Keratinocyte (primary cell): Measurements from ENCODE around the gene MLLT11. TPM values are rescaled to one million over a fixed set of nuclear protein-coding genes. Genes with fewer than 3 reads are reported as not detected.

Experiments used
- DNase-seq: peaks from one replicate; pipeline ENCODE4 v3.0.0-alpha.2; 2011; ENCODE audit warnings: low read depth, missing footprints, low spot score
- FAIRE-seq: peaks from 2 replicates; lab custom pipeline; 2011; peaks lifted over from hg19 to GRCh38; lab: Jason Lieb, UNC
- H2AFZ ChIP-seq: 2 replicates; pipeline ENCODE4 v1.6.0; 2012; ENCODE audit warnings: low read length, control low read depth, inconsistent platforms; ENCODE audit not compliant: control insufficient read depth
- H3K27ac ChIP-seq: 2 replicates; pipeline ENCODE4 v1.5.1; 2011; ENCODE audit warnings: low read length; ENCODE audit not compliant: control insufficient read depth, insufficient read depth
- H3K27me3 ChIP-seq: 3 replicates; pipeline ENCODE4 v1.6.0; 2011; ENCODE audit warnings: low read length; ENCODE audit not compliant: control insufficient read depth, insufficient read depth; ENCODE audit errors: extremely low read depth
- H3K36me3 ChIP-seq, 2 experiments: 2 replicates in 1 of 2; 3 replicates in 1 of 2; pipeline ENCODE4 v1.5.1; 2011; ENCODE audit warnings: low read length in 2 of 2, mild to moderate bottlenecking in 1 of 2; ENCODE audit not compliant: control insufficient read depth in 2 of 2, insufficient read depth in 2 of 2; ENCODE audit errors: extremely low read depth in 1 of 2
- H3K4me1 ChIP-seq: 3 replicates; pipeline ENCODE4 v1.5.1; 2011; ENCODE audit warnings: low read length; ENCODE audit not compliant: control insufficient read depth, insufficient read depth; ENCODE audit errors: extremely low read depth
- H3K4me2 ChIP-seq: 3 replicates; pipeline ENCODE4 v1.6.0; 2011; ENCODE audit warnings: low read depth, low read length; ENCODE audit not compliant: control insufficient read depth, insufficient read depth; ENCODE audit errors: extremely low read depth
- H3K4me3 ChIP-seq, 3 experiments: fragments of 200-600 bp in 1 of 3; sonication (generic) in 1 of 3; 2 replicates in 2 of 3; 3 replicates in 1 of 3; pipeline ENCODE4 v1.5.1; 2011 to 2016; ENCODE audit warnings: low read length in 3 of 3, mild to moderate bottlenecking in 3 of 3, control low read depth in 2 of 3, inconsistent platforms in 1 of 3, low read depth in 1 of 3, mixed read lengths in 1 of 3, mixed run types in 1 of 3, moderate library complexity in 1 of 3; ENCODE audit not compliant: control insufficient read depth in 2 of 3, insufficient read depth in 2 of 3; ENCODE audit errors: extremely low read depth in 1 of 3
- H3K79me2 ChIP-seq: 2 replicates; pipeline ENCODE4 v1.6.0; 2012; ENCODE audit warnings: low read length; ENCODE audit not compliant: control insufficient read depth, insufficient read depth
- H3K9ac ChIP-seq: 3 replicates; pipeline ENCODE4 v1.6.0; 2011; ENCODE audit warnings: low read length; ENCODE audit not compliant: control insufficient read depth, insufficient read depth; ENCODE audit errors: extremely low read depth
- H3K9me1 ChIP-seq: 3 replicates; pipeline ENCODE4 v1.6.0; 2011; ENCODE audit warnings: low read length; ENCODE audit not compliant: control insufficient read depth, insufficient read depth; ENCODE audit errors: extremely low read depth
- H3K9me3 ChIP-seq: 2 replicates; pipeline ENCODE4 v1.5.1; 2012; ENCODE audit warnings: low read depth, low read length; ENCODE audit not compliant: control insufficient read depth
- H4K20me1 ChIP-seq: 3 replicates; pipeline ENCODE4 v1.6.0; 2011; ENCODE audit warnings: low read length; ENCODE audit not compliant: control insufficient read depth, insufficient read depth; ENCODE audit errors: extremely low read depth
- EZH2 ChIP-seq: IDR thresholded peaks from one replicate; pipeline ENCODE4 v1.6.1; 2012; ENCODE audit warnings: inconsistent platforms, mild to moderate bottlenecking, low read length, moderate library complexity
- dilution Hi-C: fragments of 300-500 bp; cut with MboI; formaldehyde crosslinking; loops from one replicate; pipeline ENCODE4 v1.7.0; 2020; ENCODE audit warnings: low sequenced_read_pairs; ENCODE audit not compliant: extremely low pct_ligation_motif_present
- polyA plus RNA-seq, 5 experiments: library from polyadenylated mRNA; depleted of rRNA in 3 of 5; stranded (reverse) in 3 of 5; stranded (forward) in 1 of 5; unstranded in 1 of 5; fragments of >200 nt; gene quantifications; 1 replicate in 1 of 5; 2 replicates in 3 of 5; 3 replicates in 1 of 5; pipeline versions ENCODE4 v1.2.1 to v1.2.3, GENCODE V29; 2011 to 2012; ENCODE audit warnings: missing spikeins in 2 of 5, low read depth in 1 of 5, low replicate concordance in 1 of 5
- TF ChIP-seq, protein P1 (sequence below), 3 experiments: IDR thresholded peaks in 1 of 3; conservative IDR thresholded peaks in 1 of 3; optimal IDR thresholded peaks in 1 of 3; 2 replicates in 2 of 3; 3 replicates in 1 of 3; pipeline versions ENCODE3 to v1.5.1; 2011; ENCODE audit warnings: low read length in 3 of 3, mild to moderate bottlenecking in 3 of 3, moderate library complexity in 2 of 3, control low read depth in 1 of 3, inconsistent platforms in 1 of 3; ENCODE audit not compliant: insufficient read depth in 2 of 3; ENCODE audit errors: extremely low read depth in 1 of 3

MLLT11 gene
- polyA plus RNA-seq, 1 donor (not counting 4 experiments of a cell fraction or from before 2014, with no cell fraction given): 10.8 TPM

- H3K36me3 ChIP-seq: no peaks in the 10 kb centered on the region
- dilution Hi-C loops: no loop called here
- no peak for FAIRE-seq
Measured at GRCh38 chr1:151039521-151039920, 20.7 kb upstream of the MLLT11 start.

GRCh38 chr1:151043163-151043562 lies 17.0 kb upstream of the MLLT11 start:
- no peak overlapping the region for H3K27ac ChIP-seq
- no peak overlapping the region for H3K4me3 ChIP-seq
- TF ChIP-seq, protein P1, sequence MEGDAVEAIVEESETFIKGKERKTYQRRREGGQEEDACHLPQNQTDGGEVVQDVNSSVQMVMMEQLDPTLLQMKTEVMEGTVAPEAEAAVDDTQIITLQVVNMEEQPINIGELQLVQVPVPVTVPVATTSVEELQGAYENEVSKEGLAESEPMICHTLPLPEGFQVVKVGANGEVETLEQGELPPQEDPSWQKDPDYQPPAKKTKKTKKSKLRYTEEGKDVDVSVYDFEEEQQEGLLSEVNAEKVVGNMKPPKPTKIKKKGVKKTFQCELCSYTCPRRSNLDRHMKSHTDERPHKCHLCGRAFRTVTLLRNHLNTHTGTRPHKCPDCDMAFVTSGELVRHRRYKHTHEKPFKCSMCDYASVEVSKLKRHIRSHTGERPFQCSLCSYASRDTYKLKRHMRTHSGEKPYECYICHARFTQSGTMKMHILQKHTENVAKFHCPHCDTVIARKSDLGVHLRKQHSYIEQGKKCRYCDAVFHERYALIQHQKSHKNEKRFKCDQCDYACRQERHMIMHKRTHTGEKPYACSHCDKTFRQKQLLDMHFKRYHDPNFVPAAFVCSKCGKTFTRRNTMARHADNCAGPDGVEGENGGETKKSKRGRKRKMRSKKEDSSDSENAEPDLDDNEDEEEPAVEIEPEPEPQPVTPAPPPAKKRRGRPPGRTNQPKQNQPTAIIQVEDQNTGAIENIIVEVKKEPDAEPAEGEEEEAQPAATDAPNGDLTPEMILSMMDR (optimal IDR thresholded peaks at IDR 0.05 in 1 of 3, IDR thresholded peaks at IDR 0.05 in 1 of 3, conservative IDR thresholded peaks at IDR 0.05 in 1 of 3; ENCODE audit: extremely low read depth in 1 of 3, insufficient read depth in 2 of 3, low read length in 3 of 3): no peak
- TF ChIP-seq EZH2: no peak
- H3K4me2 ChIP-seq: no peak overlapping the region
- H3K36me3 ChIP-seq: no peaks in the 10 kb centered on the region
- H4K20me1 ChIP-seq: no peaks in the 10 kb centered on the region
- H3K79me2 ChIP-seq: no peaks in the 10 kb centered on the region
- dilution Hi-C loops: no loop called here
- H3K4me1 ChIP-seq: peaks cover 11% of the 10 kb centered on the region
- no peak overlapping the region for H3K9ac ChIP-seq
- no peaks in the 10 kb centered on the region for H3K9me1 ChIP-seq
- no peak for FAIRE-seq
- H3K9me3 ChIP-seq: no peaks in the 10 kb centered on the region
- DNase-seq: no peak
- no peaks in the 10 kb centered on the region for H3K27me3 ChIP-seq
- no peak overlapping the region for H2AFZ ChIP-seq

More at GRCh38 chr1:151039521-151039920, 20.7 kb upstream of the MLLT11 start:
- H3K9ac ChIP-seq: no peak overlapping the region
- H3K9me1 ChIP-seq: no peaks in the 10 kb centered on the region
- TF ChIP-seq, protein P1 (optimal IDR thresholded peaks at IDR 0.05 in 1 of 3, IDR thresholded peaks at IDR 0.05 in 1 of 3, conservative IDR thresholded peaks at IDR 0.05 in 1 of 3; ENCODE audit: extremely low read depth in 1 of 3, insufficient read depth in 2 of 3, low read length in 3 of 3): no peak
- TF ChIP-seq EZH2: no peak
- H3K4me2 ChIP-seq: no peak overlapping the region
- H3K4me1 ChIP-seq: peaks cover 8% of the 10 kb centered on the region
- no peaks in the 10 kb centered on the region for H3K79me2 ChIP-seq
- no peak overlapping the region for H2AFZ ChIP-seq
- no peak overlapping the region for H3K27ac ChIP-seq
- H3K27me3 ChIP-seq: no peaks in the 10 kb centered on the region
- DNase-seq: no peak
- no peaks in the 10 kb centered on the region for H3K9me3 ChIP-seq
- no peaks in the 10 kb centered on the region for H4K20me1 ChIP-seq
- H3K4me3 ChIP-seq: no peak overlapping the region
